HL-60/S4 treated with phorbol 12-myristate 13-acetate at 8.2 ng/mL for 4 days and 3 days (cell line): Measurements from ENCODE around the gene PCBP3.
"Not testable (repeated sequence)": the region's sequence is repeated elsewhere in the genome, so short reads cannot be mapped to it uniquely, and the experiment has no call there.

Source experiments
- in situ Hi-C: fragments of 300-500 bp; cut with MboI; formaldehyde crosslinking; loops from 2 replicates; pipeline ENCODE4 v1.15.0; 2022; ENCODE audit warnings: low sequenced_read_pairs

PCBP3 gene

GRCh38 chr21:45970674-45971615 is 327.4 kb downstream of the PCBP3 start:
- in situ Hi-C loops, result no loop called here

GRCh38 chr21:45971616-45972352 is 328.3 kb downstream of the PCBP3 start:
- in situ Hi-C loops, result no loop called here

- in situ Hi-C loops, result no loop called here
These were observed 328.8 kb downstream of the PCBP3 start for GRCh38 chr21:45972353-45972715.

- in situ Hi-C loops, result no loop called here
These were observed 329.4 kb downstream of the PCBP3 start for GRCh38 chr21:45972716-45973474.

- in situ Hi-C loops, result no loop called here
These were observed 330.0 kb downstream of the PCBP3 start for GRCh38 chr21:45973475-45974072.

GRCh38 chr21:45974073-45975019 is 330.8 kb downstream of the PCBP3 start:
- in situ Hi-C loops, result no loop called here

GRCh38 chr21:45975020-45975666 is 331.6 kb downstream of the PCBP3 start:
- in situ Hi-C loops, result no loop called here

- in situ Hi-C loops, result not testable (repeated sequence)
These were observed 332.3 kb downstream of the PCBP3 start for GRCh38 chr21:45975667-45976409.

GRCh38 chr21:45976701-45977311 is 333.3 kb downstream of the PCBP3 start:
- in situ Hi-C loops, result no loop called here

- in situ Hi-C loops, result no loop called here
These were observed 333.9 kb downstream of the PCBP3 start for GRCh38 chr21:45977396-45977795.

GRCh38 chr21:45979141-45979631 is 335.7 kb downstream of the PCBP3 start:
- in situ Hi-C loops, result no loop called here

GRCh38 chr21:45979651-45980050 is 336.1 kb downstream of the PCBP3 start:
- in situ Hi-C loops, result no loop called here

- in situ Hi-C loops, result no loop called here
These were observed 336.7 kb downstream of the PCBP3 start for GRCh38 chr21:45980271-45980670.

- in situ Hi-C loops, result no loop called here
These were observed 337.2 kb downstream of the PCBP3 start for GRCh38 chr21:45980697-45981096.

GRCh38 chr21:45981151-45982091 is 337.9 kb downstream of the PCBP3 start, which contains the start of gene COL6A1:
Gene COL6A1 (plus strand): TSS chr21:45981770. CDS start chr21:45981851, 81 bp downstream.
- in situ Hi-C loops, result no loop called here

GRCh38 chr21:45982092-45982757 is 338.7 kb downstream of the PCBP3 start:
- in situ Hi-C loops, result no loop called here
